NT2/D1 (cell line): ENCODE data around the gene SCP2.

Source experiments
- DNase-seq: peaks from one replicate; pipeline ENCODE4 v3.0.0-alpha.2; 2011; ENCODE audit warnings: low read depth, low spot score
- H3K27me3 ChIP-seq: 2 replicates; pipeline ENCODE4 v1.6.0; 2011; ENCODE audit warnings: mild to moderate bottlenecking; ENCODE audit not compliant: insufficient read length, insufficient read depth
- H3K36me3 ChIP-seq: 2 replicates; pipeline ENCODE4 v1.6.1; 2011; ENCODE audit warnings: mild to moderate bottlenecking, low read length, mixed read lengths; ENCODE audit not compliant: insufficient read depth, insufficient read length
- H3K4me1 ChIP-seq: 2 replicates; pipeline ENCODE4 v1.5.1; 2011; ENCODE audit not compliant: insufficient read depth, insufficient read length
- H3K4me3 ChIP-seq: 2 replicates; pipeline ENCODE4 v1.5.1; 2011; ENCODE audit warnings: low read depth; ENCODE audit not compliant: insufficient read length
- H3K9ac ChIP-seq: 2 replicates; pipeline ENCODE4 v1.6.0; 2011; ENCODE audit warnings: low read depth; ENCODE audit not compliant: insufficient read length
- H3K9me3 ChIP-seq: 2 replicates; pipeline ENCODE4 v1.5.1; 2011; ENCODE audit warnings: mild to moderate bottlenecking, low read length; ENCODE audit not compliant: insufficient read depth
- SUZ12 ChIP-seq: IDR thresholded peaks from 2 replicates; pipeline ENCODE4 v1.6.1; 2011; ENCODE audit not compliant: insufficient read length, insufficient read depth; ENCODE audit errors: extremely low read depth
- YY1 ChIP-seq: IDR thresholded peaks from 2 replicates; pipeline ENCODE4 v1.6.1; 2011; ENCODE audit not compliant: insufficient read length, insufficient read depth
- ZNF274 ChIP-seq: IDR thresholded peaks from 2 replicates; pipeline ENCODE4 v1.6.1; 2011; ENCODE audit warnings: mild to moderate bottlenecking, low read depth, low read length

SCP2 gene

GRCh38 chr1:52927212-52928014 lies at the start of gene SCP2:
TSS of gene SCP2 (plus strand) at chr1:52927276. CDS start at chr1:52927397, 121 bp downstream.
- Histone ChIP-seq H3K36me3 (no peaks in the 10 kb centered on the region), H3K4me3 (peak within 1 kb of the TSS; percentile 54), H3K9me3 (no peaks in the 10 kb centered on the region), H3K27me3 (peaks cover 49% of the 10 kb centered on the region), H3K4me1 (no peaks in the 10 kb centered on the region), H3K9ac (peak within 1 kb of the TSS; percentile 61)
- no peak for TF ChIP-seq SUZ12
- no peak for TF ChIP-seq ZNF274
- TF ChIP-seq YY1: no peak
- DNase-seq: peak; percentile 52

- DNase-seq: peak; percentile 30
- TF ChIP-seq ZNF274 (no peak), SUZ12 (no peak), YY1 (no peak)
- Histone ChIP-seq H3K27me3 (no peaks in the 10 kb centered on the region), H3K4me3 (no peak overlapping the region), H3K9ac (no peak overlapping the region), H3K36me3 (peaks cover 55% of the 10 kb centered on the region), H3K9me3 (no peaks in the 10 kb centered on the region), H3K4me1 (peaks cover 3% of the 10 kb centered on the region)
Measured at GRCh38 chr1:52877554-52877953, 49.5 kb upstream of the SCP2 start.

GRCh38 chr1:52880206-52880605 lies 46.9 kb upstream of the SCP2 start:
- H3K9ac ChIP-seq: no peak overlapping the region
- no peaks in the 10 kb centered on the region for H3K27me3 ChIP-seq
- no peak for TF ChIP-seq ZNF274
- TF ChIP-seq SUZ12: no peak
- no peaks in the 10 kb centered on the region for H3K9me3 ChIP-seq
- peaks cover 55% of the 10 kb centered on the region for H3K36me3 ChIP-seq
- DNase-seq: no peak
- no peak overlapping the region for H3K4me3 ChIP-seq
- peaks cover 3% of the 10 kb centered on the region for H3K4me1 ChIP-seq

- H3K4me3 ChIP-seq: no peak overlapping the region
- peaks cover 67% of the 10 kb centered on the region for H3K36me3 ChIP-seq
- TF ChIP-seq ZNF274 (no peak), SUZ12 (no peak), YY1 (no peak)
- H3K9ac ChIP-seq: no peak overlapping the region
- H3K4me1 ChIP-seq: no peaks in the 10 kb centered on the region
- no peaks in the 10 kb centered on the region for H3K9me3 ChIP-seq
- H3K27me3 ChIP-seq: no peaks in the 10 kb centered on the region
- DNase-seq: no peak
Measured at GRCh38 chr1:52887483-52887882, 39.6 kb upstream of the SCP2 start.

GRCh38 chr1:52892424-52893215 lies 34.5 kb upstream of the SCP2 start:
- Histone ChIP-seq H3K36me3 (peaks cover 84% of the 10 kb centered on the region), H3K4me3 (no peak overlapping the region), H3K9ac (no peak overlapping the region), H3K27me3 (no peaks in the 10 kb centered on the region), H3K9me3 (no peaks in the 10 kb centered on the region), H3K4me1 (no peaks in the 10 kb centered on the region)
- DNase-seq: no peak
- no peak for TF ChIP-seq SUZ12
- no peak for TF ChIP-seq ZNF274
- TF ChIP-seq YY1: no peak

GRCh38 chr1:52899445-52899894 lies 27.6 kb upstream of the SCP2 start:
- Histone ChIP-seq H3K9me3 (no peaks in the 10 kb centered on the region), H3K36me3 (peaks cover 53% of the 10 kb centered on the region), H3K27me3 (no peaks in the 10 kb centered on the region), H3K4me1 (peaks cover 1% of the 10 kb centered on the region), H3K9ac (no peak overlapping the region), H3K4me3 (no peak overlapping the region)
- no peak for DNase-seq
- TF ChIP-seq SUZ12 (no peak), YY1 (no peak), ZNF274 (no peak)

- no peak overlapping the region for H3K9ac ChIP-seq
- H3K9me3 ChIP-seq: no peaks in the 10 kb centered on the region
- H3K36me3 ChIP-seq: peaks cover 46% of the 10 kb centered on the region
- TF ChIP-seq ZNF274 (no peak), SUZ12 (no peak), YY1 (no peak)
- no peak for DNase-seq
- H3K27me3 ChIP-seq: no peaks in the 10 kb centered on the region
- H3K4me1 ChIP-seq: peaks cover 10% of the 10 kb centered on the region
- no peak overlapping the region for H3K4me3 ChIP-seq
Measured at GRCh38 chr1:52900402-52900801, 26.7 kb upstream of the SCP2 start.
